NCI-H526 treated with DMSO at 0.1 percent for 48 hours (cell line): Measurements from ENCODE around the gene UBR1.
A peak's percentile ranks its signal among the peaks of the same experiment; 100 is the strongest.

Source experiments
- DNase-seq: peaks from one replicate; lab custom pipeline; 2025; lab: John Stamatoyannopoulos, UW

UBR1 gene

GRCh38 chr15:43107751-43108150 is 1.9 kb upstream of the UBR1 start:
- DNase-seq = no peak

- no peak for DNase-seq
These were observed 620 bp upstream of the UBR1 start for GRCh38 chr15:43106486-43106829.

GRCh38 chr15:43105077-43105736 is 631 bp downstream of the UBR1 start:
- peak; percentile 16 for DNase-seq

- no peak for DNase-seq
These were observed 1.4 kb downstream of the UBR1 start for GRCh38 chr15:43104426-43104825.

- DNase-seq = no peak
These were observed 1.9 kb downstream of the UBR1 start for GRCh38 chr15:43103907-43104306.

GRCh38 chr15:43102187-43102586 is 3.7 kb downstream of the UBR1 start:
- no peak for DNase-seq

GRCh38 chr15:43100971-43101370 is 4.9 kb downstream of the UBR1 start:
- no peak for DNase-seq

GRCh38 chr15:43099105-43099845 is 6.6 kb downstream of the UBR1 start:
- no peak for DNase-seq

- DNase-seq = no peak
These were observed 9.4 kb downstream of the UBR1 start for GRCh38 chr15:43096411-43096810.

- no peak for DNase-seq
These were observed 10.0 kb downstream of the UBR1 start for GRCh38 chr15:43095708-43096347.

GRCh38 chr15:43095243-43095642 is 10.6 kb downstream of the UBR1 start:
- DNase-seq = no peak

- no peak for DNase-seq
These were observed 11.3 kb downstream of the UBR1 start for GRCh38 chr15:43094416-43095030.

- DNase-seq = no peak
These were observed 12.8 kb downstream of the UBR1 start for GRCh38 chr15:43093026-43093425.

GRCh38 chr15:43091859-43092258 is 14.0 kb downstream of the UBR1 start:
- DNase-seq = no peak

GRCh38 chr15:43086551-43086950 is 19.3 kb downstream of the UBR1 start:
- no peak for DNase-seq

GRCh38 chr15:43085921-43086320 is 19.9 kb downstream of the UBR1 start:
- no peak for DNase-seq

GRCh38 chr15:43082509-43082908 is 23.3 kb downstream of the UBR1 start:
- no peak for DNase-seq

GRCh38 chr15:43081283-43081682 is 24.6 kb downstream of the UBR1 start:
- DNase-seq = no peak

- DNase-seq = no peak
These were observed 34.4 kb downstream of the UBR1 start for GRCh38 chr15:43071451-43071850.

GRCh38 chr15:43070893-43071292 is 34.9 kb downstream of the UBR1 start:
- no peak for DNase-seq

GRCh38 chr15:43070249-43070648 is 35.6 kb downstream of the UBR1 start:
- no peak for DNase-seq

- DNase-seq = no peak
These were observed 37.9 kb downstream of the UBR1 start for GRCh38 chr15:43067717-43068461.
